ENCODE measurements around the gene HCN2.

The HCN2 gene

GRCh38 chr19:588741-589692, 664 bp upstream of the HCN2 start:
- no peak for DNase-seq (ENCODE audit: low spot score)
- Histone ChIP-seq H3K27ac (no peak overlapping the region), H3K4me3 (peak overlapping the region; percentile 39)
- no peak for TF ChIP-seq CTCF (IDR thresholded peaks at IDR 0.05)

GRCh38 chr19:590396-590745, 690 bp downstream of the HCN2 start:
- H3K4me3 ChIP-seq, result peak overlapping the region; percentile 61
- TF ChIP-seq CTCF (IDR thresholded peaks at IDR 0.05), result no peak
- no peak for DNase-seq (ENCODE audit: low spot score)

GRCh38 chr19:590750-591098, 1.0 kb downstream of the HCN2 start:
- DNase-seq (ENCODE audit: low spot score), result no peak
- no peak for TF ChIP-seq CTCF (IDR thresholded peaks at IDR 0.05)
- peak overlapping the region; percentile 61 for H3K4me3 ChIP-seq

More at GRCh38 chr19:590396-590745, 690 bp downstream of the HCN2 start:
- no peak overlapping the region for H3K27ac ChIP-seq

GRCh38 chr19:591099-591958, 1.6 kb downstream of the HCN2 start:
- no peak for TF ChIP-seq CTCF (IDR thresholded peaks at IDR 0.05)

More at GRCh38 chr19:590750-591098, 1.0 kb downstream of the HCN2 start:
- H3K27ac ChIP-seq, result no peak overlapping the region

GRCh38 chr19:592101-592500, 2.4 kb downstream of the HCN2 start:
- Histone ChIP-seq H3K4me3 (no peak overlapping the region), H3K27ac (no peak overlapping the region)
- no peak for TF ChIP-seq CTCF (IDR thresholded peaks at IDR 0.05)
- no peak for DNase-seq (ENCODE audit: low spot score)

More at GRCh38 chr19:591099-591958, 1.6 kb downstream of the HCN2 start:
- peak overlapping the region; percentile 61 for H3K4me3 ChIP-seq
- no peak for DNase-seq (ENCODE audit: low spot score)
- H3K27ac ChIP-seq, result no peak overlapping the region

- no peak for TF ChIP-seq CTCF (IDR thresholded peaks at IDR 0.05)
- no peak for DNase-seq (ENCODE audit: low spot score)
- H3K27ac ChIP-seq, result no peak overlapping the region
- H3K4me3 ChIP-seq, result no peak overlapping the region
These were observed 3.4 kb downstream of the HCN2 start for GRCh38 chr19:593055-593454.
